ENCODE results near the gene CCDC47. TPM values are rescaled to one million over a fixed set of nuclear protein-coding genes. Genes with fewer than 3 reads are reported as not detected.
A peak's percentile ranks its signal among the peaks of the same experiment; 100 is the strongest.

CCDC47 gene
- total RNA-seq, 5 donors from 2014 or later (not counting 1 experiment from before 2014, with no cell fraction given): 25.4 to 37.0 (median 33.0) TPM

- ChIA-PET CTCF (interaction anchor here in 1 of 2 donors (0.5 kb wide), 2 partner anchors 10 to 14 kb away, joined by 3 read pairs; no protein-coding TSS in a partner anchor), POLR2A (interaction anchor here (0.6 to 1.2 kb wide), 3 partner anchors 15 to 64 kb away, joined by 3 to 4 read pairs (median 3); no protein-coding TSS in a partner anchor)
- no peak overlapping the region for H3K4me3 ChIP-seq (ENCODE audit: control insufficient read depth in 1 of 2, extremely low read depth in 1 of 2, low read length in 1 of 2)
- H3K36me3 Mint-ChIP-seq: peaks cover 30% of the 10 kb centered on the region
- H3K9me3 Mint-ChIP-seq: no peaks in the 10 kb centered on the region
- H3K4me1 ChIP-seq (ENCODE audit: control insufficient read depth in 1 of 2, extremely low read depth in 1 of 2, insufficient read depth in 2 of 2, low read length in 2 of 2): no peaks in the 10 kb centered on the region
- DNase-seq: no peak
- WGBS (ENCODE audit: insufficient coverage): 63% methylated on average over 1 of the region's 4 CpGs
- peaks cover 22 to 45% (median 39%) of the 10 kb centered on the region in 3 donors for H3K4me1 Mint-ChIP-seq
- no peak overlapping the region for H3K4me3 Mint-ChIP-seq
- no peaks in the 10 kb centered on the region for H3K27me3 ChIP-seq (replicated peaks in 1 of 2; ENCODE audit: control insufficient read depth in 2 of 2, extremely low read depth in 1 of 2, insufficient read depth in 2 of 2, low read length in 1 of 2)
- peak overlapping the region in 1 of 2 donors; percentile 37 for H3K27ac Mint-ChIP-seq
- no peak overlapping the region for H3K27ac ChIP-seq (ENCODE audit: low read length)
- H3K9me3 ChIP-seq: no peaks in the 10 kb centered on the region
- H3K27me3 Mint-ChIP-seq: no peaks in the 10 kb centered on the region
- no peak for ATAC-seq (replicated peaks in 1 of 4)
- H3K36me3 ChIP-seq (ENCODE audit: control insufficient read depth in 2 of 2, extremely low read depth in 1 of 2, insufficient read depth in 1 of 2, low read length in 1 of 2): peaks cover 4 to 53% of the 10 kb centered on the region in 2 donors
These were observed 8.7 kb downstream of the CCDC47 start for GRCh38 chr17:63764716-63765115.

DNA sequence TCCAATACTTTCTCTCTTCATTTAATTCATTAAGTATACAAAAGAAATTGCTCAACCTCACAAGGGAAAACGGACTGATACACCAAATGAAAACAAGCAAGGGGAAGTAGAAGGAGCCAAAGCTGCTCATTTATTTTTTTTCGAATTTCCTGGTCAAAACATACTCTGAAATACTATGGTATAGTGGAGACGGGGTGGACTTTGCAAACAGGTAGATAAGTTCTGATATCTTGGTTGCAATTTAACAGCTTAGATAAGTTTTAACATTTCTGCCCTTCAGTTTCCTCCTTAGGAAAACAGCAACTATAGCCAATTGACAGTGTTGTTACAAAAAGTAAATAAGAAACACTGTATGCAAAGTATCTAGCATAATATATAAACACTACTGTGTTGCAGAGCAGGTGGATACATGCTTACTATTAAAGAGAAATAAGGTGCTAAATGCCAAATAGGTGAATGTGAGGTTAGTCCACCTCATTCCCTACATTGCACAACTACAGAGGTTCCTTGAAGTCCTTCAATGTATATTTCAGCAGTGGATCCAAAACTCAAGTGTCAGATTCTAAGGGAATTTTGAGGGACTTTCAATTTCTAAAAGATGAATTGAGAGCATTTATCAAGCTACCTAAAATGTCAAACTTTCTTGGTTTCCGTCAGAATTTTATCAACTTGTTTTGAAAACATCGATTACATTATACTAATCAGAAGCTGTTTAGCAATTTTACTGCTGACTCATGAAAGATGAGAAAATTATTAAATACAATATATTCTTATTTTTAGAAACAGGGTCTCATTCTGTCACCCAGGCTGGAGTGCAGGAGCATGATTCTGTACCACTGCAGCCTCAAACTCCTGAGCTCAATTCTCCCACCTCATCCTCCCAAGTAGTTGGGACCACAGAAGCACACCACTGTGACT is 11.0 kb downstream of the CCDC47 start:
- ATAC-seq (replicated peaks in 1 of 4) (no peak), DNase-seq (no peak)
- H3K27me3 ChIP-seq (replicated peaks in 1 of 2; ENCODE audit: control insufficient read depth in 2 of 2, extremely low read depth in 1 of 2, insufficient read depth in 2 of 2, low read length in 1 of 2): no peaks in the 10 kb centered on the region
- WGBS (ENCODE audit: insufficient coverage): no CpG with 5 or more reads among the region's 5 CpGs
- H3K4me1 ChIP-seq (ENCODE audit: control insufficient read depth in 1 of 2, extremely low read depth in 1 of 2, insufficient read depth in 2 of 2, low read length in 2 of 2): no peaks in the 10 kb centered on the region
- Mint-ChIP-seq H3K4me3 (no peak overlapping the region), H3K9me3 (no peaks in the 10 kb centered on the region), H3K27me3 (no peaks in the 10 kb centered on the region), H3K27ac (peak overlapping the region; percentile 23 to 40), H3K36me3 (peaks cover 37% of the 10 kb centered on the region), H3K4me1 (peaks cover 7 to 27% (median 21%) of the 10 kb centered on the region in 3 donors)
- H3K9me3 ChIP-seq: no peaks in the 10 kb centered on the region
- ChIA-PET CTCF (interaction anchor here (0.6 to 1.3 kb wide), 5 partner anchors 10 to 72 kb away, joined by 3 to 7 read pairs (median 4); partner anchors contain the start of genes CCDC47 (in 1 of the 2) and DDX42 (in 1 of the 2)), POLR2A (interaction anchor here in 1 of 2 donors (0.6 to 1.0 kb wide), 4 partner anchors 11 to 20 kb away, joined by 3 to 4 read pairs (median 3); partner anchors contain the start of genes CCDC47, DDX42 and STRADA)
- H3K4me3 ChIP-seq (ENCODE audit: control insufficient read depth in 1 of 2, extremely low read depth in 1 of 2, low read length in 1 of 2): no peak overlapping the region
- peaks cover 9 to 57% of the 10 kb centered on the region in 2 donors for H3K36me3 ChIP-seq (ENCODE audit: control insufficient read depth in 2 of 2, extremely low read depth in 1 of 2, insufficient read depth in 1 of 2, low read length in 1 of 2)
- no peak overlapping the region for H3K27ac ChIP-seq (ENCODE audit: low read length)

- Histone ChIP-seq H3K9me3 (no peaks in the 10 kb centered on the region), H3K36me3 (ENCODE audit: control insufficient read depth in 2 of 2, extremely low read depth in 1 of 2, insufficient read depth in 1 of 2, low read length in 1 of 2) (peaks cover 9 to 71% of the 10 kb centered on the region in 2 donors), H3K4me3 (ENCODE audit: control insufficient read depth in 1 of 2, extremely low read depth in 1 of 2, low read length in 1 of 2) (no peak overlapping the region), H3K27me3 (replicated peaks in 1 of 2; ENCODE audit: control insufficient read depth in 2 of 2, extremely low read depth in 1 of 2, insufficient read depth in 2 of 2, low read length in 1 of 2) (no peaks in the 10 kb centered on the region), H3K27ac (ENCODE audit: low read length) (no peak overlapping the region), H3K4me1 (ENCODE audit: control insufficient read depth in 1 of 2, extremely low read depth in 1 of 2, insufficient read depth in 2 of 2, low read length in 2 of 2) (no peaks in the 10 kb centered on the region)
- Mint-ChIP-seq H3K4me1 (peaks cover 5 to 13% (median 7%) of the 10 kb centered on the region in 3 donors), H3K9me3 (no peaks in the 10 kb centered on the region), H3K4me3 (no peak overlapping the region), H3K27me3 (no peaks in the 10 kb centered on the region), H3K27ac (no peak overlapping the region), H3K36me3 (peaks cover 44% of the 10 kb centered on the region)
- ATAC-seq (replicated peaks in 1 of 4): no peak
- ChIA-PET CTCF (interaction anchor here in 1 of 2 donors (0.6 kb wide), 1 partner anchor 41 kb away, joined by 3 read pairs; no protein-coding TSS in a partner anchor), POLR2A (interaction anchor here (0.6 to 1.0 kb wide), 3 partner anchors 13 to 54 kb away, joined by 3 to 7 read pairs (median 4); partner anchors contain the start of genes CCDC47 (in 1 of the 2) and DDX42 (in 1 of the 2))
- no peak for DNase-seq
- no CpG with 5 or more reads among the region's 10 CpGs for WGBS (ENCODE audit: insufficient coverage)
These were observed 12.4 kb downstream of the CCDC47 start for GRCh38 chr17:63760771-63761539.

DNA sequence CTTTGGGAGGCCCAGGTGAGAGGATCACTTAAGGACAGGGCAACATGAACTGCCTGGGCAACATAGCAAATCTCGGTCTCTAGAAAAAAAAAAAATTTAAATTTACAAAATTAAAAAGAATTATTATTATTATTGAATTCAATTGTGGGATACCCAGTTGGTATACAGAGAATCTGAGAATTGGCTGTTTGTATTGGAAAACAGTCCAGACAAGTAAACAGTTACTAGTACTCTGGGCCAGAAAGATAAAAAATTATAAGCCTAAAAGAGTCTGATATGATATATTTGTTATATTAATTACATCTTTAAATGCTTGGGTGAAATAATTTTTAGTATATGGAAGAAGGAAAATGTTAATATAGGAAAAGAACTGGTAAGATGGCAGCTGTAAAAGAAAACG is 15.0 kb downstream of the CCDC47 start:
- Histone ChIP-seq H3K36me3 (ENCODE audit: control insufficient read depth in 2 of 2, extremely low read depth in 1 of 2, insufficient read depth in 1 of 2, low read length in 1 of 2) (peaks cover 17 to 73% of the 10 kb centered on the region in 2 donors), H3K4me3 (ENCODE audit: control insufficient read depth in 1 of 2, extremely low read depth in 1 of 2, low read length in 1 of 2) (no peak overlapping the region), H3K4me1 (ENCODE audit: control insufficient read depth in 1 of 2, extremely low read depth in 1 of 2, insufficient read depth in 2 of 2, low read length in 2 of 2) (no peaks in the 10 kb centered on the region), H3K27me3 (replicated peaks in 1 of 2; ENCODE audit: control insufficient read depth in 2 of 2, extremely low read depth in 1 of 2, insufficient read depth in 2 of 2, low read length in 1 of 2) (no peaks in the 10 kb centered on the region), H3K9me3 (no peaks in the 10 kb centered on the region), H3K27ac (ENCODE audit: low read length) (no peak overlapping the region)
- no CpG with 5 or more reads among the region's 2 CpGs for WGBS (ENCODE audit: insufficient coverage)
- Mint-ChIP-seq H3K27me3 (no peaks in the 10 kb centered on the region), H3K4me3 (no peak overlapping the region), H3K27ac (no peak overlapping the region), H3K36me3 (peaks cover 35% of the 10 kb centered on the region), H3K9me3 (no peaks in the 10 kb centered on the region), H3K4me1 (peaks cover 0 to 5% (median 3%) of the 10 kb centered on the region in 3 donors)
- ChIA-PET CTCF (interaction anchor here in 1 of 2 donors (0.8 kb wide), 1 partner anchor 40 kb away, joined by 4 read pairs; no protein-coding TSS in a partner anchor), POLR2A (interaction anchor here in 1 of 2 donors (0.8 kb wide), 1 partner anchor 136 kb away, joined by 3 read pairs; the partner anchor contains the start of gene MAP3K3)
- DNase-seq (no peak), ATAC-seq (replicated peaks in 1 of 4) (no peak)

GRCh38 chr17:63754046-63754445 is 19.4 kb downstream of the CCDC47 start:
- peaks cover 35% of the 10 kb centered on the region for H3K36me3 Mint-ChIP-seq
- no peak for DNase-seq
- WGBS (ENCODE audit: insufficient coverage): no CpG with 5 or more reads among the region's 3 CpGs
- Histone ChIP-seq H3K27me3 (replicated peaks in 1 of 2; ENCODE audit: control insufficient read depth in 2 of 2, extremely low read depth in 1 of 2, insufficient read depth in 2 of 2, low read length in 1 of 2) (no peaks in the 10 kb centered on the region), H3K9me3 (no peaks in the 10 kb centered on the region), H3K27ac (ENCODE audit: low read length) (no peak overlapping the region), H3K4me1 (ENCODE audit: control insufficient read depth in 1 of 2, extremely low read depth in 1 of 2, insufficient read depth in 2 of 2, low read length in 2 of 2) (peaks cover 0 to 9% of the 10 kb centered on the region in 2 experiments), H3K4me3 (ENCODE audit: control insufficient read depth in 1 of 2, extremely low read depth in 1 of 2, low read length in 1 of 2) (no peak overlapping the region), H3K36me3 (ENCODE audit: control insufficient read depth in 2 of 2, extremely low read depth in 1 of 2, insufficient read depth in 1 of 2, low read length in 1 of 2) (peaks cover 13 to 51% of the 10 kb centered on the region in 2 donors)
- no peak for ATAC-seq (replicated peaks in 1 of 4)
- POLR2A ChIA-PET: no interaction called here
- no peak overlapping the region for H3K27ac Mint-ChIP-seq
- no peak overlapping the region for H3K4me3 Mint-ChIP-seq
- H3K4me1 Mint-ChIP-seq: peaks cover 8 to 15% (median 13%) of the 10 kb centered on the region in 3 donors
- no peaks in the 10 kb centered on the region for H3K27me3 Mint-ChIP-seq
- H3K9me3 Mint-ChIP-seq: no peaks in the 10 kb centered on the region
- CTCF ChIA-PET: interaction anchor here in 1 of 2 donors (0.7 kb wide), 2 partner anchors 11 to 677 kb away, joined by 3 to 5 read pairs; no protein-coding TSS in a partner anchor
